SH-SY5Y (cell line): ENCODE results near the gene ESRRA.

ENCODE experiments used
- GATA2 ChIP-seq: IDR thresholded peaks from 2 replicates; pipeline ENCODE4 v1.6.1; 2011; ENCODE audit warnings: mild to moderate bottlenecking, low read depth, low read length
- GATA3 ChIP-seq: IDR thresholded peaks from 2 replicates; pipeline ENCODE4 v1.6.1; 2011; ENCODE audit warnings: low read depth, mild to moderate bottlenecking, low read length, moderate library complexity

DNA sequence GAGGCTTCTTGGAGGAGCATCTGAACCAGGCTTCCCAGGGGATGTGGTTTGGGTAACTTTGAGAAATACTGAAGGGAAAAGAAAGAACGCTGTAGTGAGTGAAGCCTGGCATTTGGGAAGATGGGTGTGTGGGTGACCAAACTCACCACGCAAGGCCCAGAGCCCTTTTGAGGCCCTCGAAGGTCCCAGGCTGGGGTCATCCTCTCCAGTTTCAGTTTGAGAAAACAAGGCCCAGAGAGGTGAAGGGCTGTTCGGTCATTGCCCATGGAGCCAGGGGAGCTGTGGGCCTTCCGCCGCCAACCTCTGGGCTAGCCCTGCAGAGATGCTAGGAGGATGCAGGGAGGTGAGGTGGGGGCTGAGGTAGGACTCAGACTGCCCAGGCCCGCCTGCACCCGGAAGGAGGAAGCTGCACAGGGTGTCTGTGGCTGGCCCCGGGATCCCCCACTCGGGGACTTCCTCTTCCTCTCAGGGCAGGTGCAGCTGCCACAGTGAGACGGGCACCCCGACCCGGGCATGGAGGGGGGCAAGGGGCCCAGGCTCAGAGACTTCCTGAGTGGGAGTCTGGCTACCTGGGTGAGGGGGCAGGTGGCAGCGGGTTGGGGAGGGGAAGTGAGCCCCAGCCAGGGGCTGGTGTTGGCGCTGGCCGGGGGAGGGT lies 34.6 kb downstream of the ESRRA start, which contains the start of gene CCDC88B:
- no peak for TF ChIP-seq GATA3
- no peak for TF ChIP-seq GATA2
